Sigmoid colon (tissue), 7 donors: Measurements from ENCODE around the gene PAX3. TPM values are rescaled to one million over a fixed set of nuclear protein-coding genes. Genes with fewer than 3 reads are reported as not detected.
A peak's percentile ranks its signal among the peaks of the same experiment; 100 is the strongest.

Experiments
- DNase-seq: peaks from one replicate; pipeline ENCODE4 v3.0.0-alpha.2; 2019
- H3K27ac ChIP-seq, 4 donors: fragments of 200-600 bp; sonication (generic); one replicate each; pipeline ENCODE4 v1.5.1; 2016 to 2019; ENCODE audit warnings: mild to moderate bottlenecking in 1 of 4
- H3K27me3 ChIP-seq, 3 donors: fragments of 200-600 bp; sonication (generic); one replicate each; pipeline ENCODE4 v1.5.1; 2019; ENCODE audit warnings: mild to moderate bottlenecking in 1 of 3
- H3K36me3 ChIP-seq, 4 donors: fragments of 200-600 bp; sonication (generic); one replicate each; pipeline ENCODE4 v1.5.1; 2016 to 2019
- H3K4me1 ChIP-seq, 4 donors: fragments of 200-600 bp; sonication (generic); one replicate each; pipeline ENCODE4 v1.5.1; 2017 to 2019
- H3K4me3 ChIP-seq, 4 donors: fragments of 200-600 bp; sonication (generic); one replicate each; pipeline ENCODE4 v1.5.1; 2017 to 2019; ENCODE audit warnings: mild to moderate bottlenecking in 2 of 4, moderate library complexity in 1 of 4
- H3K9me3 ChIP-seq, 4 donors: fragments of 200-600 bp in 3 of 4; sonication (generic) in 3 of 4; one replicate each; pipeline versions ENCODE4 v1.5.1 to v1.6.1; 2013 to 2019
- EP300 ChIP-seq, 4 donors: sonication (generic); formaldehyde crosslinking; IDR thresholded peaks; one replicate each; pipeline ENCODE4 v1.6.1; 2017; ENCODE audit warnings: antibody characterized with exemption in 4 of 4
- POLR2A ChIP-seq, 2 donors: fragments of 450-650 bp; IDR thresholded peaks; one replicate each; pipeline ENCODE4 v1.6.1; 2016; ENCODE audit warnings: antibody characterized with exemption in 2 of 2, mild to moderate bottlenecking in 2 of 2, moderate library complexity in 2 of 2
- POLR2AphosphoS5 ChIP-seq, 4 donors: sonication (generic); formaldehyde crosslinking; IDR thresholded peaks; one replicate each; pipeline ENCODE4 v1.6.1; 2017; ENCODE audit warnings: antibody characterized with exemption in 4 of 4
- WGBS, 2 donors: extraction: QIAGEN DNeasy Blood & Tissue Kit; methylation state at CpG; one replicate each; pipeline ENCODE4 v1.1.7; 2013; 5-methylcytosine and 5-hydroxymethylcytosine counted together
- intact Hi-C: fragments of 100-400 bp; cut with DNase I; formaldehyde crosslinking; loops from one replicate; pipeline ENCODE4 v1.15.1; 2023
- polyA plus RNA-seq, 3 donors: library from polyadenylated mRNA; stranded (reverse); fragments of 200-250 nt; gene quantifications; one replicate each; pipeline ENCODE4 v1.2.3, GENCODE V29; 2013
- total RNA-seq, 4 donors: library from RNA; depleted of rRNA; stranded (reverse); fragments of >200 nt; gene quantifications; one replicate each; pipeline ENCODE4 v1.1.0, GENCODE V29; 2016
- TF ChIP-seq, protein P1 (sequence below), 4 experiments: fragments of 450-650 bp in 3 of 4; fragments of 200-600 bp in 1 of 4; IDR thresholded peaks; one replicate each; pipeline ENCODE4 v1.5.1; 2016 to 2019; ENCODE audit warnings: antibody characterized with exemption in 4 of 4, mild to moderate bottlenecking in 3 of 4, moderate library complexity in 2 of 4
- donor health status: healthy with polysubstance abuse.
- donor health status: Bipolar disorder and iron deficiency.
- donor health status: healthy.

PAX3 gene
- total and polyA plus RNA-seq, 7 donors = not detected

DNA sequence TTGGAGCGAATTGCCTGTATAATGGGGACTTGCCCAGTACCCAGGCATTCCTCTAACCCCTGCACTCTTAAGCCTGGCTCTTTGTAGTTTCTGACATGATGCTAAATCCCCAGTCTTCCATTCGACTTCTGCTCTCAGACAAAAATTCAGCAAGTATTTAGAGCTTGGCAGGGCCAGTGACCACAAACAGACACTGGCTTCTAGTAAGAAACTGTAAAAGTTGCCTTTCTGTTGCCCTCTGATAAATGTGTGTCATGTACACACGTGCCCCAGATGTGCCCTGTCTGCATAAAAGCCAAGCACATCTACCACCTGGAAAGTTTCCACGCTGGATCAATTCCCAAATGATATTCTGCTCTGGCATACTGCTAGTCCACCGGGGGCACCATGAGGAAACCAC is 18.0 kb downstream of the PAX3 start:
- H3K9me3 ChIP-seq = no peaks in the 10 kb centered on the region
- H3K36me3 ChIP-seq = no peaks in the 10 kb centered on the region
- TF ChIP-seq, protein P1, sequence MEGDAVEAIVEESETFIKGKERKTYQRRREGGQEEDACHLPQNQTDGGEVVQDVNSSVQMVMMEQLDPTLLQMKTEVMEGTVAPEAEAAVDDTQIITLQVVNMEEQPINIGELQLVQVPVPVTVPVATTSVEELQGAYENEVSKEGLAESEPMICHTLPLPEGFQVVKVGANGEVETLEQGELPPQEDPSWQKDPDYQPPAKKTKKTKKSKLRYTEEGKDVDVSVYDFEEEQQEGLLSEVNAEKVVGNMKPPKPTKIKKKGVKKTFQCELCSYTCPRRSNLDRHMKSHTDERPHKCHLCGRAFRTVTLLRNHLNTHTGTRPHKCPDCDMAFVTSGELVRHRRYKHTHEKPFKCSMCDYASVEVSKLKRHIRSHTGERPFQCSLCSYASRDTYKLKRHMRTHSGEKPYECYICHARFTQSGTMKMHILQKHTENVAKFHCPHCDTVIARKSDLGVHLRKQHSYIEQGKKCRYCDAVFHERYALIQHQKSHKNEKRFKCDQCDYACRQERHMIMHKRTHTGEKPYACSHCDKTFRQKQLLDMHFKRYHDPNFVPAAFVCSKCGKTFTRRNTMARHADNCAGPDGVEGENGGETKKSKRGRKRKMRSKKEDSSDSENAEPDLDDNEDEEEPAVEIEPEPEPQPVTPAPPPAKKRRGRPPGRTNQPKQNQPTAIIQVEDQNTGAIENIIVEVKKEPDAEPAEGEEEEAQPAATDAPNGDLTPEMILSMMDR (IDR thresholded peaks at IDR 0.05) = no peak
- TF ChIP-seq POLR2A (IDR thresholded peaks at IDR 0.05) (no peak), POLR2AphosphoS5 (IDR thresholded peaks at IDR 0.05) (no peak), EP300 (IDR thresholded peaks at IDR 0.05) (no peak)
- DNase-seq = no peak
- H3K27ac ChIP-seq = no peak overlapping the region
- peaks cover 4 to 44% (median 19%) of the 10 kb centered on the region in 3 donors for H3K27me3 ChIP-seq
- H3K4me3 ChIP-seq = no peak overlapping the region
- intact Hi-C loops = no loop called here
- WGBS, 2 donors = 51 to 74% methylated on average over 5 of the region's 5 CpGs
- no peaks in the 10 kb centered on the region for H3K4me1 ChIP-seq

DNA sequence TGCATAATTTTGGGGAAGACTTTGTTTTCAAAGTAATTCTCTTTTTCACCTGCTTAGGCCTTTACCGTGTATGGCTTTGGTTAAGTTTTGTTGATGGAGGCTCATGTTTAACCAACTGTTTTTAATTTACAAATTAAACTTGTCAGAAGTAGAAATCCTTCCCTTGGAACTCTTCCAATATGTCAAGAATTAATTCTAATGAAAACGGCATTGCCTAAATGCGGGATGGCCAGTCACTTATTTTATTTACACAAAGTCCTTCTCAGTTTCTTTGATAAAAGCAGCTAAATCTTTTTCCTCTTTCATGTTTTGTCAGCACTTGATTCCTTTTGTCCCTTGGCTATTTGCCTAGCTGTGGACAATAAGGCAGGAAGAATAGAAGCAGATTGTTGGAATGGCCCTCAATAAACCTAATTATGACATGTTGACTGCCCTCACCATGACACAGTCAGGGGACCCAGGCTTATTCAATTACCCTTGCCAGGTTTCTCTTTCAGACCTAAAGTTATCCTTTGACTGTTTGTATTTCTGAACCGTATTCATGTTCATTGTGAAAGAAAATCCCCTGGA is 26.3 kb downstream of the PAX3 start:
- intact Hi-C loops = no loop called here
- no peak for DNase-seq
- TF ChIP-seq POLR2A (IDR thresholded peaks at IDR 0.05) (no peak), POLR2AphosphoS5 (IDR thresholded peaks at IDR 0.05) (no peak), EP300 (IDR thresholded peaks at IDR 0.05) (no peak)
- TF ChIP-seq, protein P1 (IDR thresholded peaks at IDR 0.05) = no peak
- H3K4me1 ChIP-seq = peaks cover 0 to 7% (median 2%) of the 10 kb centered on the region in 4 donors
- H3K27me3 ChIP-seq = peaks cover 0 to 14% (median 7%) of the 10 kb centered on the region in 3 donors
- 46 to 61% methylated on average over 4 of the region's 4 CpGs for WGBS, 2 donors
- H3K27ac ChIP-seq = no peak overlapping the region
- H3K4me3 ChIP-seq = no peak overlapping the region
- H3K36me3 ChIP-seq = no peaks in the 10 kb centered on the region
- no peaks in the 10 kb centered on the region for H3K9me3 ChIP-seq

DNA sequence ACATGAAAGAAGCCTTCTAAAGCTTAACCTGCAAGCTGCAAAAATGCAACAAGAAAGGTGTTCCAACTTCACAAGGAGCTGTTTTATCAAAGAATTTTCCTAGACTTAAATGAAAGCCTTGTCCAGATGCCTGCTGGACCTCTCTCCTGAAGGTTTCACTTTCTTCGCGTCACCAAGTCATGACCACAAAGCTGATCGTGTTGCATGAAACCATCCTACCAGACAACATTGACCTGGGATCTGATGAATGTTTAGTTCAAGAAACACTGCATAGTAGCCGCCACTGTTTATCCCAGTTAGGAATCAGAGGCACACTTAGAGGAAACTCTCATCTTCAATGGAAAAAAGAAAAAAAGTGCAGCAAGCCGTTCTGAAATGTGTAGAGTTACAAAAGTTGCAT is 26.9 kb downstream of the PAX3 start:
- TF ChIP-seq POLR2AphosphoS5 (IDR thresholded peaks at IDR 0.05) = no peak
- WGBS, 2 donors = 75% methylated on average over 5 of the region's 5 CpGs
- H3K9me3 ChIP-seq = no peaks in the 10 kb centered on the region
- intact Hi-C loops = no loop called here
- H3K4me1 ChIP-seq = peaks cover 0 to 7% (median 2%) of the 10 kb centered on the region in 4 donors
- H3K27me3 ChIP-seq = peaks cover 0 to 7% (median 7%) of the 10 kb centered on the region in 3 donors
- no peak overlapping the region for H3K27ac ChIP-seq
- no peaks in the 10 kb centered on the region for H3K36me3 ChIP-seq
- H3K4me3 ChIP-seq = no peak overlapping the region
- no peak for DNase-seq

DNA sequence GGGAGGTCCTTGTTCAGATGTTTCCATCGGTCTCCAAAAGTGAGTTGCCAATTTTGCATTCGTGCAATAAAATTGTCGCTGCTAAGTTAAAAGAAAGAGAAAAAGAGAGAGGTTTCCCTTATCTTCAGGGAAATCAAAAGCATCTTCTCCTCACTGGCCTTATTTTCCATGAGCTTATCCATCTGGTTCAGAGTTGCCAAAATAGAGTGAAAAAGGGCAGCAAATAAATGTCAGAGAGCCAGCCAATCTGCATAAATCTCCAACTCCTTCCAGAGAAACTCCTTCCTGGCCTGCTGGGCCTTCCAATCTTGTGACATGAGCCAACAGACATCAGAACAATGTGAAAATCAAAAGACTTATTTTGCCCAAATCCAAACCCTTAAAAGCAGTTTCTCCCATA is 28.4 kb downstream of the PAX3 start:
- H3K27me3 ChIP-seq = no peaks in the 10 kb centered on the region
- no peak overlapping the region for H3K4me3 ChIP-seq
- H3K27ac ChIP-seq = no peak overlapping the region
- peaks cover 0 to 7% (median 2%) of the 10 kb centered on the region in 4 donors for H3K4me1 ChIP-seq
- DNase-seq = no peak
- H3K36me3 ChIP-seq = no peaks in the 10 kb centered on the region
- WGBS, 2 donors = 63 to 76% methylated on average over 3 of the region's 3 CpGs
- no peaks in the 10 kb centered on the region for H3K9me3 ChIP-seq
- TF ChIP-seq, protein P1 (IDR thresholded peaks at IDR 0.05) = no peak
- TF ChIP-seq POLR2AphosphoS5 (IDR thresholded peaks at IDR 0.05) = peak in 1 of 4 donors; percentile 61
- intact Hi-C loops = no loop called here

DNA sequence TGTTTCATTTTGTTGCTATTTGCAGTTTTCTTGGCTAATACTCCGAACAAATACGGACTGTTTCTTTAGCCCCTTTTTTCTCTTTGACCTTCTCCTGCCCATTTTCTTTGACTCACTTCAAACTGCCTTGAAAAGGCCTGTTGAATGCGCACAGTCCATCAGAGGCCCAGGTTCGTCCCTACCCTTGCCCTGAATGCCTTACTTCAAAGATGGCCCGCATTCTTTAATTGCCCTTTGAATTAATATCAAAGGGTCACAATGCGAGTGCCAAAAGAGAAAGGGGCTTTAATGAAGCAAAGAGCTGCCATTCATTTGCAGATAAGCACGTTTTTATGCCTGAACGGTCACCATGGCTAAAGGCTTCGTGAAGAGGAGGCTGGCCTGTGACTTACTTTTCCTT is 29.7 kb downstream of the PAX3 start:
- no peaks in the 10 kb centered on the region for H3K9me3 ChIP-seq
- H3K4me3 ChIP-seq = no peak overlapping the region
- intact Hi-C loops = no loop called here
- peaks cover 0 to 7% (median 2%) of the 10 kb centered on the region in 4 donors for H3K4me1 ChIP-seq
- H3K27me3 ChIP-seq = peaks cover 0 to 5% (median 0%) of the 10 kb centered on the region in 3 donors
- no peak overlapping the region for H3K27ac ChIP-seq
- no peaks in the 10 kb centered on the region for H3K36me3 ChIP-seq
- WGBS, 2 donors = 60 to 66% methylated on average over 9 of the region's 9 CpGs
- TF ChIP-seq POLR2AphosphoS5 (IDR thresholded peaks at IDR 0.05) = no peak
- TF ChIP-seq, protein P1 (IDR thresholded peaks at IDR 0.05) = no peak
- TF ChIP-seq POLR2A (IDR thresholded peaks at IDR 0.05) = no peak
- no peak for TF ChIP-seq EP300 (IDR thresholded peaks at IDR 0.05)
- no peak for DNase-seq
